H1 (cell line): ENCODE data around the gene ERO1B. TPM values are rescaled to one million over a fixed set of nuclear protein-coding genes. Genes with fewer than 3 reads are reported as not detected.

Source experiments
- CTCF ChIA-PET: fragments of 300-600 bp; sonication (Branson Sonifier 250); formaldehyde crosslinking; loops from one replicate; lab custom pipeline; 2021; ENCODE audit not compliant: partially characterized antibody; lab: Charles Lee
- POLR2A ChIA-PET: fragments of 300-600 bp; sonication (Branson Sonifier 250); formaldehyde crosslinking; loops from one replicate; lab custom pipeline; 2021; ENCODE audit warnings: inconsistent platforms; ENCODE audit not compliant: partially characterized antibody; lab: Charles Lee
- DNase-seq, 2 experiments: peaks; one replicate each; pipeline versions ENCODE4 v3.0.0 to v3.0.0-alpha.2; 2010 to 2022; ENCODE audit warnings: low spot score in 2 of 2, low read depth in 1 of 2, mixed read lengths in 1 of 2
- FAIRE-seq: peaks from 2 replicates; lab custom pipeline; 2011; peaks lifted over from hg19 to GRCh38; lab: Jason Lieb, UNC
- H2AFZ ChIP-seq: 2 replicates; pipeline ENCODE4 v1.8.1; 2012; ENCODE audit warnings: low read length, inconsistent platforms
- H2AK5ac ChIP-seq: 2 replicates; pipeline ENCODE4 v1.6.1; 2013; ENCODE audit warnings: low read depth, low read length
- H2BK120ac ChIP-seq: replicated peaks from 2 replicates; pipeline ENCODE3; 2013; ENCODE audit warnings: low read depth, low read length, inconsistent platforms
- H2BK12ac ChIP-seq: 2 replicates; pipeline ENCODE4 v1.6.1; 2013; ENCODE audit warnings: low read depth, low read length
- H2BK15ac ChIP-seq: 2 replicates; pipeline ENCODE4 v1.6.1; 2013; ENCODE audit warnings: low read length
- H2BK20ac ChIP-seq: 2 replicates; pipeline ENCODE4 v1.6.1; 2013; ENCODE audit warnings: low read length
- H2BK5ac ChIP-seq: 2 replicates; pipeline ENCODE4 v1.6.1; 2013; ENCODE audit warnings: low read depth, low read length
- H3K14ac ChIP-seq: 2 replicates; pipeline ENCODE4 v1.6.1; 2013; ENCODE audit warnings: inconsistent platforms; ENCODE audit not compliant: insufficient read length
- H3K18ac ChIP-seq: 2 replicates; pipeline ENCODE4 v1.6.1; 2013; ENCODE audit warnings: low read length; ENCODE audit errors: extremely low read depth
- H3K23ac ChIP-seq: 2 replicates; pipeline ENCODE4 v1.6.1; 2013; ENCODE audit warnings: inconsistent platforms; ENCODE audit not compliant: insufficient read length
- H3K23me2 ChIP-seq: 2 replicates; pipeline ENCODE4 v1.6.1; 2013; ENCODE audit warnings: low read depth, low read length
- H3K27ac ChIP-seq: 2 replicates; pipeline ENCODE4 v1.6.1; 2011; ENCODE audit warnings: low read depth, low read length, inconsistent platforms
- H3K27me3 ChIP-seq, 4 experiments: replicated peaks in 1 of 4; 1 replicate in 1 of 4; 2 replicates in 3 of 4; pipeline versions ENCODE4 v1.6.1 to v1.8.1; 2011 to 2013; ENCODE audit warnings: low read length in 3 of 4, mild to moderate bottlenecking in 3 of 4, inconsistent platforms in 2 of 4, mixed read lengths in 2 of 4, moderate library complexity in 1 of 4; ENCODE audit not compliant: control insufficient read depth in 3 of 4, insufficient read depth in 3 of 4; ENCODE audit errors: extremely low read depth in 1 of 4
- H3K36me3 ChIP-seq, 4 experiments: 2 replicates each; pipeline versions ENCODE4 v1.6.1 to v1.8.1; 2011 to 2013; ENCODE audit warnings: mild to moderate bottlenecking in 4 of 4, low read length in 3 of 4, moderate library complexity in 2 of 4, control low read depth in 1 of 4, inconsistent platforms in 1 of 4; ENCODE audit not compliant: insufficient read depth in 4 of 4, control insufficient read depth in 2 of 4
- H3K4ac ChIP-seq: replicated peaks from 2 replicates; pipeline ENCODE3; 2013; ENCODE audit warnings: low read length, low read depth, mixed read lengths, inconsistent platforms; ENCODE audit not compliant: insufficient read length
- H3K4me1 ChIP-seq, 4 experiments: replicated peaks in 1 of 4; 1 replicate in 1 of 4; 2 replicates in 3 of 4; pipeline versions ENCODE4 v1.6.1 to v1.8.1; 2011 to 2013; ENCODE audit warnings: low read length in 3 of 4, inconsistent platforms in 2 of 4, mixed read lengths in 1 of 4; ENCODE audit not compliant: insufficient read depth in 4 of 4, control insufficient read depth in 3 of 4
- H3K4me2 ChIP-seq, 2 experiments: 2 replicates each; pipeline versions ENCODE4 v1.6.1 to v1.8.1; 2011 to 2013; ENCODE audit warnings: low read depth in 2 of 2, low read length in 2 of 2, control low read depth in 1 of 2, inconsistent platforms in 1 of 2, mild to moderate bottlenecking in 1 of 2; ENCODE audit not compliant: insufficient read depth in 1 of 2
- H3K4me3 ChIP-seq, 4 experiments: fragments of 200-600, 300-600 bp in 1 of 4; sonication (generic), shearing (Covaris generic), sonication (Bioruptor Twin) in 1 of 4; 2 replicates each; pipeline versions ENCODE4 v1.5.1 to v1.8.1; 2011 to 2016; ENCODE audit warnings: low read length in 4 of 4, low read depth in 3 of 4, control low read depth in 2 of 4, inconsistent platforms in 2 of 4, mild to moderate bottlenecking in 2 of 4, mixed read lengths in 1 of 4, moderate library complexity in 1 of 4; ENCODE audit not compliant: insufficient read depth in 2 of 4; ENCODE audit errors: extremely low read depth in 1 of 4
- H3K56ac ChIP-seq: replicated peaks from 2 replicates; pipeline ENCODE3; 2013; ENCODE audit warnings: low read depth, mild to moderate bottlenecking, mixed read lengths, low read length, inconsistent platforms; ENCODE audit not compliant: insufficient read length
- H3K79me1 ChIP-seq: 2 replicates; pipeline ENCODE4 v1.6.1; 2013; ENCODE audit warnings: low read depth, low read length, control low read depth
- H3K79me2 ChIP-seq, 2 experiments: 2 replicates each; pipeline versions ENCODE4 v1.6.1 to v1.8.1; 2012 to 2013; ENCODE audit warnings: low read length in 2 of 2, mild to moderate bottlenecking in 2 of 2, inconsistent platforms in 1 of 2; ENCODE audit not compliant: insufficient read depth in 2 of 2, control insufficient read depth in 1 of 2
- H3K9ac ChIP-seq, 4 experiments: replicated peaks in 1 of 4; 1 replicate in 1 of 4; 2 replicates in 3 of 4; pipeline versions ENCODE4 v1.6.1 to v1.8.1; 2011 to 2013; ENCODE audit warnings: low read depth in 3 of 4, low read length in 3 of 4, control low read depth in 2 of 4, mild to moderate bottlenecking in 2 of 4, moderate library complexity in 2 of 4, inconsistent platforms in 1 of 4; ENCODE audit errors: extremely low read depth in 1 of 4
- H3K9me3 ChIP-seq, 2 experiments: 2 replicates each; pipeline versions ENCODE4 v1.6.1 to v1.8.1; 2012 to 2013; ENCODE audit warnings: mild to moderate bottlenecking in 2 of 2, moderate library complexity in 2 of 2, control low read depth in 1 of 2, inconsistent platforms in 1 of 2, low read depth in 1 of 2, low read length in 1 of 2, mixed read lengths in 1 of 2; ENCODE audit not compliant: insufficient read depth in 2 of 2
- H4K20me1 ChIP-seq, 2 experiments: replicated peaks in 1 of 2; 2 replicates each; pipeline versions ENCODE3 to v1.8.1; 2011 to 2013; ENCODE audit warnings: inconsistent platforms in 2 of 2, low read length in 2 of 2, mild to moderate bottlenecking in 1 of 2; ENCODE audit not compliant: insufficient read depth in 2 of 2, control insufficient read depth in 1 of 2
- H4K5ac ChIP-seq: 2 replicates; pipeline ENCODE4 v1.6.1; 2013; ENCODE audit warnings: low read length, low read depth, mixed read lengths, inconsistent platforms; ENCODE audit not compliant: insufficient read length
- H4K8ac ChIP-seq: 2 replicates; pipeline ENCODE4 v1.8.0; 2013; ENCODE audit warnings: mild to moderate bottlenecking, moderate library complexity, low read length, inconsistent platforms; ENCODE audit not compliant: insufficient read depth; ENCODE audit errors: extremely low read depth
- H4K91ac ChIP-seq: replicated peaks from 2 replicates; pipeline ENCODE3; 2013; ENCODE audit warnings: low read length, mixed read lengths, inconsistent platforms; ENCODE audit not compliant: insufficient read length
- CHD2 ChIP-seq: IDR thresholded peaks from 2 replicates; pipeline ENCODE4 v1.6.1; 2012; ENCODE audit warnings: low read length, improper control_type of control experiment
- MAFK ChIP-seq: IDR thresholded peaks from 2 replicates; pipeline ENCODE4 v1.6.1; 2012; ENCODE audit warnings: low read depth, mild to moderate bottlenecking, improper control_type of control experiment, low read length
- YY1 ChIP-seq: IDR thresholded peaks from 2 replicates; pipeline ENCODE4 v1.6.1; 2011; ENCODE audit warnings: low read depth, mild to moderate bottlenecking, low read length
- WGBS, 2 experiments: shearing (Covaris generic) in 1 of 2; methylation state at CpG; one replicate each; pipeline versions ENCODE4 v1.1.6 to v1.1.7; 2013 to 2015; ENCODE audit warnings: low lambda C conversion rate in 2 of 2, mixed read lengths in 2 of 2, inconsistent platforms in 1 of 2, low coverage in 1 of 2, missing lambda C conversion rate in 1 of 2; ENCODE audit not compliant: insufficient replicate concordance in 2 of 2, insufficient coverage in 1 of 2, insufficient read length in 1 of 2; ENCODE audit errors: extremely low coverage in 1 of 2, missing lambda C conversion rate in 1 of 2; 5-methylcytosine and 5-hydroxymethylcytosine counted together
- polyA plus RNA-seq, 7 experiments: library from polyadenylated mRNA; depleted of rRNA in 3 of 7; stranded (reverse) in 5 of 7; unstranded in 2 of 7; fragments of >200 nt in 5 of 7; fragments of 200-250 nt in 2 of 7; gene quantifications; 1 replicate in 5 of 7; 2 replicates in 1 of 7; 4 replicates in 1 of 7; pipeline versions ENCODE4 v1.2.1 to v1.2.3, GENCODE V29; 2011 to 2013; ENCODE audit warnings: missing spikeins in 2 of 7, mixed read lengths in 2 of 7
- total RNA-seq: library from RNA; stranded (reverse); fragmentation: NEBNext Ultra II Directional; extraction: Animal tissue kit (Norgen Biotek cat#: 25700); gene quantifications from 2 replicates; pipeline ENCODE4 v1.2.1, GENCODE V29; 2021

ERO1B gene
- total and polyA plus RNA-seq, 2 of the 8 experiments (the other 6 are each of a cell fraction or from before 2014, with no cell fraction given) = 0.74 to 5.6 TPM

- no peak overlapping the region for H2BK5ac ChIP-seq
- 83% methylated on average over 2 of the region's 2 CpGs; no CpG with 5 or more reads in 1 of the 2 experiments for WGBS, 2 experiments
- DNase-seq (no peak), FAIRE-seq (no peak)
- H4K20me1 ChIP-seq = no peaks in the 10 kb centered on the region
- H4K91ac ChIP-seq = no peak overlapping the region
- no peak overlapping the region for H2BK12ac ChIP-seq
- H3K27ac ChIP-seq = no peak overlapping the region
- no peaks in the 10 kb centered on the region for H3K23me2 ChIP-seq
- no peak overlapping the region for H3K4ac ChIP-seq
- ChIA-PET POLR2A (no interaction called here), CTCF (no interaction called here)
- H2BK120ac ChIP-seq = no peak overlapping the region
- no peaks in the 10 kb centered on the region for H3K4me1 ChIP-seq
- H2BK15ac ChIP-seq = no peak overlapping the region
- H3K27me3 ChIP-seq = no peaks in the 10 kb centered on the region
- no peak overlapping the region for H2AK5ac ChIP-seq
- no peak overlapping the region for H3K14ac ChIP-seq
- H4K8ac ChIP-seq = no peak overlapping the region
- H4K5ac ChIP-seq = no peak overlapping the region
- H3K9ac ChIP-seq = no peak overlapping the region
- no peaks in the 10 kb centered on the region for H3K9me3 ChIP-seq
- H3K56ac ChIP-seq = no peak overlapping the region
- H3K79me1 ChIP-seq = no peaks in the 10 kb centered on the region
- peak; percentile 90 for TF ChIP-seq MAFK
- TF ChIP-seq CHD2 = no peak
- no peak for TF ChIP-seq YY1
- H2AFZ ChIP-seq = no peak overlapping the region
- H2BK20ac ChIP-seq = no peak overlapping the region
- H3K36me3 ChIP-seq = no peaks in the 10 kb centered on the region
- H3K18ac ChIP-seq = no peak overlapping the region
- no peak overlapping the region for H3K4me3 ChIP-seq
- H3K23ac ChIP-seq = no peak overlapping the region
- no peaks in the 10 kb centered on the region for H3K79me2 ChIP-seq
- H3K4me2 ChIP-seq = no peak overlapping the region
Observed at GRCh38 chr1:236242568-236242967, 39.2 kb downstream of the ERO1B start.
